SK-N-MC (cell line): ENCODE data around the gene BHLHE40.

ENCODE experiments used
- EZH2 ChIP-seq: fragments of 200-600 bp; sonication (generic); IDR thresholded peaks from one replicate; pipeline ENCODE4 v1.6.1; 2017; ENCODE audit warnings: antibody characterized with exemption
- POLR2AphosphoS5 ChIP-seq: IDR thresholded peaks from 2 replicates; pipeline ENCODE4 v1.6.1; 2012; ENCODE audit warnings: mild to moderate bottlenecking, low read depth, low read length, borderline replicate concordance

DNA sequence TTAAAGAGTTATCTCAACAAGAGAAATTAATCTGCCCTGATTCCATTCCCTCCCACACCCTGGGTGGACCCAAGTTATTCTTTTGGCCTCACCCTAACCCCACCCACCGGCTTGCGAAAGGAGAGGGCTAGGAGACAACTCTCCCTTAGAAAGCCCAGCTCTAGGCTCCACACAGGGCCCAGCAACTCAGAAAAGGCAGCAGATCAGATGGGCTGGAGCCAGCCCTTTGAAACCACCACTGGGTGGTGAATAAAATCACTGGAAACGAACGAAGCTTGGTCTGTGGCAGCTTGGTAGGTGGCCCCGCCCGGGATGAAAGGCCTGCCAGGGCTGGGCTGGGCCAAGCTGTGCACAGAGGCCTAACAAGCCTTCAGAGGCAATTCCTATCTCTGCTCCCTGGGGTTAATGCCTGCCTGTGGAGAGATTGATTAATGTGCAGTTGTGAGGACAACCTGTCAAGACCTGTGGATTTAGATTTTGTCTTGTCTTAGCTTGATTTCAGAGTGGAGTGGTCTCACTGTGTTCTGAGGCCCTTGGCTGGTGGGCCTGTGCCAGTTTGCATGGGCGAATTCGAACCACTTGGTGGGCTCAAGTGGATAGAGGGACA is 38.8 kb downstream of the BHLHE40 start:
- TF ChIP-seq EZH2, result no peak
- no peak for TF ChIP-seq POLR2AphosphoS5
